ENCODE measurements around the gene SUN3.

The SUN3 gene

DNA sequence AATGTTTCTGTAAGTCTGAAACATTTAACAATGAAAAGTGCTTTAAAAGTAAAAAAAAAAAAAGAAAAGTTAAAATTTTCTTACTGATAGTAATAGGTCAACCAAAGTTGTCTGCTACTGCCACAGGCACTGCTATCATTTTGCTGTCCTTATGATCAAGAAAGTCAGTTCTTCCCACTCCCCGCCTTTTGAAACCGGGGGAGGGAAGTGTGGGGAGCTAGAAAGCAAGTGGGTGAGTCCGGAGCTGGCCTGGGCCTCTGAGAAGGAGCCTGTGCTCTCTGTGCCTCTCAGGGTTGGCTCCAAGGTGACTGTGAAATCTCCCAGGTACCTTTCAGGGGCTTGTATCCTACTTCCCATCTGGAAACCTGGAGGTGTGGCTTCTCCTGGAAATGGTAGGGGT lies 13.7 kb upstream of the SUN3 start:
- DNase-seq (ENCODE audit: low read depth): no peak
- TF ChIP-seq, protein P1, sequence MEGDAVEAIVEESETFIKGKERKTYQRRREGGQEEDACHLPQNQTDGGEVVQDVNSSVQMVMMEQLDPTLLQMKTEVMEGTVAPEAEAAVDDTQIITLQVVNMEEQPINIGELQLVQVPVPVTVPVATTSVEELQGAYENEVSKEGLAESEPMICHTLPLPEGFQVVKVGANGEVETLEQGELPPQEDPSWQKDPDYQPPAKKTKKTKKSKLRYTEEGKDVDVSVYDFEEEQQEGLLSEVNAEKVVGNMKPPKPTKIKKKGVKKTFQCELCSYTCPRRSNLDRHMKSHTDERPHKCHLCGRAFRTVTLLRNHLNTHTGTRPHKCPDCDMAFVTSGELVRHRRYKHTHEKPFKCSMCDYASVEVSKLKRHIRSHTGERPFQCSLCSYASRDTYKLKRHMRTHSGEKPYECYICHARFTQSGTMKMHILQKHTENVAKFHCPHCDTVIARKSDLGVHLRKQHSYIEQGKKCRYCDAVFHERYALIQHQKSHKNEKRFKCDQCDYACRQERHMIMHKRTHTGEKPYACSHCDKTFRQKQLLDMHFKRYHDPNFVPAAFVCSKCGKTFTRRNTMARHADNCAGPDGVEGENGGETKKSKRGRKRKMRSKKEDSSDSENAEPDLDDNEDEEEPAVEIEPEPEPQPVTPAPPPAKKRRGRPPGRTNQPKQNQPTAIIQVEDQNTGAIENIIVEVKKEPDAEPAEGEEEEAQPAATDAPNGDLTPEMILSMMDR (IDR thresholded peaks at IDR 0.05; ENCODE audit: insufficient read depth, low read depth, low read length, missing control alignments): no peak

DNA sequence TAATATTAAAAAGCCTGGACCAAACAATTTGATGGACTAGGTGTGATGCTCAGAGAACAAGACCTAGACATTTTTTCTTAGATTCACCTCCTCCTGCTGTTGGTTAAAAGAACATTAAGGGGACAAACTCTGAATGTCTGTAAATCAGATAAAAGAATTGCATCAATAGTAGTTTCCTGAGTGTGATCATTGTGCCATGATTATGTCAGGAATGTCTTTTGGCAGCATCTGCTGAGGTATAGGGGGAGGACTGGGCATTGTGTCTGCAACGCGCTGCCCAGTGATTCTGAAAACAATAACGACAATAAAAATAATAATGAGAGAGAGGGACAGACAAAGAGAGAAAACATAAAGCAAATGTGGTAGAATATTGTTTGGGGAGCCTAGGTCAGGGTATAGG lies 13.3 kb upstream of the SUN3 start:
- H3K4me3 ChIP-seq (ENCODE audit: low read depth, low read length): no peak overlapping the region
- DNase-seq (ENCODE audit: low read depth): no peak

More for the DNA sequence above, 13.7 kb upstream of the SUN3 start:
- no peak overlapping the region for H3K4me3 ChIP-seq (ENCODE audit: low read depth, low read length)

DNA sequence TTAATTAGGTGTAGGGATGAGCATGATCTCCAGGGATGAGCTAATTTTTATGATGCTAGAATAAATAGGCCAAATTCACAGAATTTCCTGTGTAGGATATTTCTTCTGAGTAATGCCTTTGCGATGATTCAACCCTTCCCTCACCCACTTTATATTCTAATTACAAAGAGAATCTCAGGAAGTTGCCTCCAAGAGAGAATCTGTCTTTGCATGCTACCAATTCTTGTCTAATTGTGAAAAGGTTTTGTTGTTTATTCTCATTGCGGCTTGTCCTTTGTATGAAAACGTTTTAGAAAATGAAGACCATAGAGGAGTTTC lies 12.7 kb upstream of the SUN3 start:
- TF ChIP-seq, protein P1 (IDR thresholded peaks at IDR 0.05; ENCODE audit: insufficient read depth, low read depth, low read length, missing control alignments): no peak
- no peak overlapping the region for H3K4me3 ChIP-seq (ENCODE audit: low read depth, low read length)
- DNase-seq (ENCODE audit: low read depth): no peak

More for the DNA sequence above, 13.3 kb upstream of the SUN3 start:
- TF ChIP-seq, protein P1 (IDR thresholded peaks at IDR 0.05; ENCODE audit: insufficient read depth, low read depth, low read length, missing control alignments): no peak

DNA sequence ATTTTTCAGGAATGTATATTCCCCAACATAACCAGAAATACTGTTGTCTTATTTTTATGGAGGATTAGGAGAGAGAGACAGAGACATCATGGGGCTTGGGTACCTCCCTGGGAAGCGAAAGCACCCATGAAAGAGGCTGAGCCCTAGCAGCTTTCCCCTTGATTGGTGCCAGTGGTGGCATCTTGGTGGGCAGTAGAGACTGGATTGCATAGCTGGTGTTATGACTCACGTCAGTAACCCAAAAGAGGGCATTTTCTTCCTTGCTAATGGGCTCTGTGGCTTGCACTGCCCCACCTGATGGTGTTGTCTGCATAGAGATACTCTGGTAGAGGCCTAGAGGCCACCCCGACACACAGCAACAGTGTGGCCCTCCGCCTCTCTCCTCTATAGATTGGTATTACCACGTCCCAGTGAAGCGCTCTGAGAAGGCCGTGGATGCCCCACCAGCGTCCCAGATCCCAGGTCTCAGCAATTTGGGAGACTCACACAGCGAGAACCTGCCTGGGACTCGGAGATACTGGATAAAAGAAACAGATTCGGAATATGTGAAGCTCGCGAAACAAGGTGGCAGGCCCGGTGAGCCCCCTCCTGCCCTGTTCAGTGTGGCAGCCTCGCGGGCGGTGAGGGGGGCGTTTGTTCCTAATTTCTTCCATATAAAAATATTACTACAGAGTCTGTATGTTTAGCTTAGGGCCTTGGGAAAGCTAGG lies 12.2 kb upstream of the SUN3 start:
- H3K4me3 ChIP-seq (ENCODE audit: low read depth, low read length): no peak overlapping the region
- DNase-seq (ENCODE audit: low read depth): no peak
- TF ChIP-seq, protein P1 (IDR thresholded peaks at IDR 0.05; ENCODE audit: insufficient read depth, low read depth, low read length, missing control alignments): no peak

DNA sequence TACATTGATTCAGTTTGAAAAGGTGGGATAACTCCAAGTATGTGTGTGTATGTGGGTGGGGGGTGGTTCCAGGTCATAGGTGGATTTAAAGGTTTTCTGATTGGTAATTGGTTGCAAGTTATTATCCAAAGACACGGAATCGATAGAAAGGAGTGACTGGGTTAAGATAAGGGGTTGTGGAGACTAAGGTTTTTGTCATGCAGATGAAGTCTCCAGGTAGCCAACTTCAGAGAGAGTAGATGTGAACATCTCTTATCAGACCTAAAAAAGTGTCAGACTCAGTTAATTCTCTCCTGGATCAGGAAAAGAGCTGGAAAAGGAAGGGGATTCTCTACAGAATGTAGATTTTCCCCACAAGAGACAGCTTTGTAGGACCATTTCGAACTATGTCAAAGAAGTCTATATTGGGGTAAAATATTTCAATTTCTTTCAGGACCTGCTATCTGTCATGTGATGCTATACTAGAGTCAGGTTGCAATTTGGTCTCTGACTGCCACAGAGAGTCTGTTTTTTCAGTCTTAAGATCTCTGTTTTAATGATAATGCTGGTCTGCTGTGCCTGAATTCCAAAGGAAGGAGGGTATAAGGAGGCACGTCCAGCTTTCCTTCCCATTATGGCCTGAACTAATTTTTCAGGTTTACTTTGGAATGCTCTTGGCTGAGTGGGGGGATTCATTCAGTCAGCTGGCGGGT lies 10.1 kb upstream of the SUN3 start:
- TF ChIP-seq, protein P1 (IDR thresholded peaks at IDR 0.05; ENCODE audit: insufficient read depth, low read depth, low read length, missing control alignments): no peak
- no peak overlapping the region for H3K4me3 ChIP-seq (ENCODE audit: low read depth, low read length)
- DNase-seq (ENCODE audit: low read depth): no peak

DNA sequence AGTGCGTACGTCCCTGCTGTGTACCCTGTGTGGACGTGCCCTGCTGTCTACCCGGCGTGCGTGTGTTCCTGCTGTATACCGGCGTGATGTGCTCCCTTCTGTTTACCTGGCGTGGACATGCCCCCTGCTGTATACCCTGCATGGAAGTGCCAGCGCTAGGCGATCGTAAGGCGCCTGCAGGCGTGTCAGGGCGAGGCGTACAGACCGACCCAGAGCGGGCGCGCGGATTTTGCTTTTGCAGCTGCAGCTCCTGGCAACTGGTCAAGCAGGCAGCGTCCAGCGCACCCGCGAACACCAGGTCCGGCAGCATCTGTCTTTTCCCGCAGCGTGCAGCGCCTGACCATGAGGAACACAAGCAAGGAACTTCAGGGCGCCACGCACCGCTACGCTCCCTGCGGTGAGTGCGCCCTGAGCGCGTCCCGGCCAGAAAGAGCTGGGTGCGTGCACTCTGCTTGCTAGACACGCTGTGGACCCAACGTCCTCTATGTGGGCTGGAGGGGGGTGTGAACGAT lies 7.1 kb upstream of the SUN3 start:
- TF ChIP-seq, protein P1 (IDR thresholded peaks at IDR 0.05; ENCODE audit: insufficient read depth, low read depth, low read length, missing control alignments): no peak
- no peak for DNase-seq (ENCODE audit: low read depth)
- H3K4me3 ChIP-seq (ENCODE audit: low read depth, low read length): no peak overlapping the region

Measured in GM12865 (cell line).